NB4 (cell line): Measurements from ENCODE around the gene TJAP1.

ENCODE experiments used
- DNase-seq: peaks from one replicate; pipeline ENCODE4 v3.0.0; 2010; ENCODE audit warnings: low read depth
- H3K4me3 ChIP-seq: one replicate; pipeline ENCODE4 v1.5.1; 2011; ENCODE audit warnings: mild to moderate bottlenecking, low read depth, low read length, moderate library complexity
- CTCF ChIP-seq: IDR thresholded peaks from one replicate; pipeline ENCODE4 v1.5.1; 2012; ENCODE audit warnings: low read depth, low read length
- MYC ChIP-seq: IDR thresholded peaks from 2 replicates; pipeline ENCODE4 v1.6.1; 2011; ENCODE audit warnings: low read depth, low read length
- POLR2A ChIP-seq: IDR thresholded peaks from 2 replicates; pipeline ENCODE4 v1.6.1; 2011; ENCODE audit warnings: mild to moderate bottlenecking; ENCODE audit not compliant: insufficient read length; ENCODE audit errors: extremely low read depth
- TF ChIP-seq, protein P1 (sequence below): IDR thresholded peaks from 2 replicates; pipeline ENCODE4 v1.6.1; 2011; ENCODE audit warnings: low read depth, low read length

The TJAP1 gene

DNA sequence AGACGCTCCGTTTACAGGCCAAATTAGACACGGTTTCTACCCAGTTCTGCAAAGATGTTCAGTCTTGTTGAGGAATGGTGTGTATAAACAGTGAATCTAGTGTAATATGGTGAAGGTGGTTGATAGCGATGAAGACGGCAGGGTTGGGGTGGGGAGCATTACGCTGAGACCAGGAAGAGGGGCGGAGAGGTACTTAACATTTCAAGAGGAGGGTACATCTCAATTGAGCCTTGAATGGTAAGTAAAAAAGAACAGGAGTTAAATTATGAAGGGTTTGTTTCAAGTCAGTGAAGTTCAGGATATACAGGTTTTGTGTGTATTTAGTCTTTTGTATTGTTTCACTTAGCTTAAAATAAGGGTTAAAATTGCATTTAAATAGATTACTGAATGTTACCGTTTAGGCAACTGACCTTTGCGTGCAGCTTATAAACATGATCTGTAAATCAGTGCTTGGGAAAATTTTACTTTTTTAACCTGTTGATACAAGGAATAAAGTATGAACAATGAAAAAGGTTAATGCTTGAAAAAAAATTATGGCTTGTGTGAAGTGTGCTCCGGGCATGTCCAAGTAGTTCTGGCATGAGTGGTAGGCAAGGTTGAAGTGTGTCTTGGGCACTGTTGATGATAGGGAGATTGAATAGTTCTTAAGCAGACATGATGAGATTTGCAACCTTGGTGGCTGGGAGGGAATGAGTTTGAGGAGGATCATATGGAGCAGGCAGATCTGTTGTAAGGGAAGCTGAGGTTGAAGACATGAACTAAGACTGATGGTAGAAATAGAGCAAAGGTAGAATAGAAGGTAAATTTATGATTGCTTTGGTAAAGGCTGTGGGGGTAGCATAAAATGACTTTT is 40.4 kb downstream of the TJAP1 start:
- DNase-seq, result peak; percentile 51
- no peak for TF ChIP-seq CTCF
- no peak for TF ChIP-seq POLR2A
- TF ChIP-seq, protein P1, sequence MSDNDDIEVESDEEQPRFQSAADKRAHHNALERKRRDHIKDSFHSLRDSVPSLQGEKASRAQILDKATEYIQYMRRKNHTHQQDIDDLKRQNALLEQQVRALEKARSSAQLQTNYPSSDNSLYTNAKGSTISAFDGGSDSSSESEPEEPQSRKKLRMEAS, result no peak
- no peak for TF ChIP-seq MYC
- peak overlapping the region; percentile 93 for H3K4me3 ChIP-seq

DNA sequence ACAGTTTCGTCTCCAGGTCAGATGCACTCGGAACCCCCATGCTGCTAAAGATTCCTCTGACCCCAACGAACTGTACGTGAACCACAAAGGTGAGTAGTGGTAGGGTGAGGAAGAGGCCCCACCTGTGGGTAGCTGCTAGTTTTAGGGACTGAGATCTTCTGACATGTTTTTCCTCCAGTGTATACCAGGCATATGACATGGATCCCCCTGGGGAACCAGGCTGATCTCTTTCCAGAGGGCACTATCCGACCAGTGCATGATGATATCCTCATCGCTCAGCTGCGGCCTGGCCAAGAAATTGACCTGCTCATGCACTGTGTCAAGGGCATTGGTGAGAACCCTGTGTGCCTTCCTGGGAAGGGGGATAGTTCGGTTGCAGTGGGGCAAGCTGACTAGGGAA is 42.7 kb downstream of the TJAP1 start:
- no peak for DNase-seq
- TF ChIP-seq POLR2A (no peak), CTCF (no peak), MYC (no peak)
- TF ChIP-seq, protein P1, result no peak
- no peak overlapping the region for H3K4me3 ChIP-seq

DNA sequence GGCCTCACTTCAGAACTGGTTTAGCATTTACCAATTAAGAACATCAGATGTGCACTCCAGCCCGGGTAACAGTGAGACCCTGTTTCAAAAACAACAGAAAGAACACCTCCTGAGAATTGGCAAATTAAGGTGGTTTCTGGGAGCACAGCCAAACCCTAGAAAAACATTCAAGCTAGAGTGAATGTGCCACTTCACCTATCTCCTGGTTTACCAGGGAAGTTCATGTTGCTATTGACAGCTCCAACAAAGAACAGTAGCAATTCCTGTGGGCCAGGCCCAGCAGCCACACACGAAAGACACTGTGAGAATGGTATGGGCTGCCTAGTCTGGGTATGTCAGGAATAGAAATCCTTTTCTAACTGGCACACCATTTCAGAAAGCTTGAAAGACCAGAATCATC is 44.5 kb downstream of the TJAP1 start:
- TF ChIP-seq, protein P1, result no peak
- TF ChIP-seq CTCF (no peak), POLR2A (no peak), MYC (no peak)
- no peak overlapping the region for H3K4me3 ChIP-seq
- no peak for DNase-seq

DNA sequence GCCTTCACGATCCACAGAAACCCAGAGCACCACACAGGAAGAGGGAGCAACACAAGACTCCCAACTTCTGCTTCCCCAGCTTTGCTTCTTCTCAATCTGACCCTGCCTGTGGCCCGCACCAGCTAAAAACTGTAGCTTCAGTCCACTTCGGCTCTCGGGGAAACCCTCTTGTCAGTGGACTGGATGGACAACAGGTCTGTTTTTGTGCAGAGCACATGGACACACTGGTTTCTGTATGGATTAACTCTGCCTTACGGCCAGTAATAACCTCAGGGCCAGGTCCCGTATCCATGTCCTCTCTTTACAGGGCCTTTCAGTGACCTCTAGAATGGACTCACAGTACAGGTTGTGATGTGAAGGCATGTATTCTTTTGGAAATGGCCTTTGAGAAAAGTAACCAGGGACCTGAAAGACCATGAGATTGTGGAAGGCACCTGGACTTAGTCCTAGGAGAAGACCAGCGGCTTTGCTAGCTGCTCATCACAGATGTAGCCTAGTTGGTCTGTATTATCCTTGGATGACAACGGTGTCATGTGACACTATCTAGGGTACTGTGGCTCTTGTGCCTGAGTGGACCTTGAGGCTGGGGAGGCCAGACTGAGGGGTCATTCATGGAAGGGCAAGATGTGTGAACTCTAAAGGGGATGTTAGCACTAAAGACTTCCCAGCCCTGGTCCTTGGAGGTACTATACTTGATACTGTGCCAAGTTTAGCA is 45.3 kb downstream of the TJAP1 start:
- peak; percentile 17 for DNase-seq
- no peak overlapping the region for H3K4me3 ChIP-seq
- TF ChIP-seq POLR2A (no peak), CTCF (no peak), MYC (no peak)
- TF ChIP-seq, protein P1, result no peak

DNA sequence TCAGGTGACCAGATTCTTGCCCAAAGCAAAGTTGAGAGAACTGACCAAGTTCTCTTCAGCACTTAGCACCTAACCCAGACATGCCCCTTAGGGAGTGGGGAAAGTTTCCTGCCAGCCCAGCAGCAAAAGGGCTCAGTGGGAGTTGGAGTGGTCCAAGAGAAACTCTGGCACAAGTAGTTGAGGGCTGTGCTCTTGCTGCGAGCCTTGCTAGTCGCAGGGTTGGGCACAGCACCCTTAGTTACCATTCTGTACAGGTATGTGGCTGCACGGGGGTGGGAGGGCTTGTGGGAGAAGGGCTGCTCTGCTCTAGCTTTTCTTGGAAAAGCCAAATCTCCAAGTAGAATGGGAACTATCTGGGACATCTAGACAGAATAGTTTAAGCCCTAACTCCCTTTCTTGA is 45.9 kb downstream of the TJAP1 start:
- no peak for TF ChIP-seq CTCF
- TF ChIP-seq MYC, result no peak
- no peak for DNase-seq
- no peak overlapping the region for H3K4me3 ChIP-seq

- DNase-seq, result no peak
- TF ChIP-seq, protein P1, result no peak
- no peak for TF ChIP-seq MYC
- TF ChIP-seq POLR2A, result no peak
- no peak for TF ChIP-seq CTCF
- H3K4me3 ChIP-seq, result no peak overlapping the region
These were observed 47.2 kb downstream of the TJAP1 start for GRCh38 chr6:43524483-43524961.
